GM21367 (cell line): ENCODE measurements around the gene EFCAB10.
A peak's percentile ranks its signal among the peaks of the same experiment; 100 is the strongest.

Source experiments
- ATAC-seq: cut with Tn5 transposase; IDR thresholded peaks from one replicate; pipeline ENCODE4 v1.9.1; 2021; ENCODE audit not compliant: unreplicated experiment

Gene EFCAB10

DNA sequence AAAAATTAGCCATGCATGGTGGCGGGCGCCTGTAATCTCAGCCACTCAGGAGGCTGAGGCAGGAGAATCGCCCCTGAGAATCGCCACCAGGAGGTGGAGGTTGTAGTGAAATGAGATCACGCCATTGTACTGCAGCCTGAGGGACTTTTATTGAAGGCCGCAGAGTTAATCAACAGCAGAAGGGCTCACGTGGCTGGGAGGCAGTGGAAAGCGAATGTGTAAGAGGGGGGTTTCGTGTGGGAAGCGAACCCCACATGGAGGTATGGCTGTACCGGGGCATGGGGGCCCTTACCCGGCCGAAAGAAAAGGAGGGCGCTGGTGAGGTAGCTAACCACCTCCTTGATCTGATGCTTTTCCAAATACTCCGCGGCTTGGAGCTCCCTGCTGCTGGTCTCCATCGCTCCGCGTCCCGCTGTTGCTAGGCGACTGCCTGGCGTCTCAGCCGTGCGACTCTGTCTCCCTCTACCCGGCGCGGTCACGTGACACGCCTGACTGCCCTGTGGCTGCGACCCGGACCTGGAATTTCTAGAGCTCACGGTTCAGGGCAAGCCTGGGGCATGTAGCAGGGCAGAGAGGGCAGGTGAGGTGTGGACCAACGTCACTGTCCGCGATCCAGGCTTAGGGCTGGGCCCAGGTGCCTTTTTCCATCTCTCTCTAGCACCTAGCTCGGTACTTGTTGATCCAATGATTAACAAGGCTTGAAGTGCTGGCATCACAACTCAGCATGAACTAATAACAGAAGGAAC is at the start of gene EFCAB10:
EFCAB10 (minus strand) TSS at position 428 of the 746 bp plus-strand sequence; CDS start at position 398, 30 bp downstream.
- peak; percentile 72 for ATAC-seq

GRCh38 chr7:105625986-105626385 is 44.7 kb upstream of the EFCAB10 start:
- no peak for ATAC-seq

DNA sequence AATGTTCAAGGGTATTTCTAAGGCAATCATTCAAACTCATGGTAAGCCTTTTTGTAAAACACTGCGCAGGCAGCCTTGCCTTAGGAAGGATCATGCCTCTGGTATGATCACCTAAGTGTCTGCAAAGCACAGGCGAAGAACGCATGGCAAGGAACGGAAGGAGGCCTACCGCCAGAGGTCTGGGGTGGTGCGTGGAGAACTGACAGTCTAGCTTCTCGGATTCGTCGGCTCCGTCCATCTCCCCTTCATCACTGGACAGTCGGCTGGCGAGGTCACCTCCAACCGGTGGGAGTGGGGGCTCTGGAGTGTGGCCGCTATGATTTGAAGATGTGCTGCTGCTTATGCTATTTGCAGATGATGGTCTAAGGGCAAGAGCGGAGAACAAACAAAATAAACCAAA is 42.6 kb upstream of the EFCAB10 start:
- ATAC-seq, result no peak

- ATAC-seq, result no peak
Observed at GRCh38 chr7:105623378-105623777, 42.1 kb upstream of the EFCAB10 start.

DNA sequence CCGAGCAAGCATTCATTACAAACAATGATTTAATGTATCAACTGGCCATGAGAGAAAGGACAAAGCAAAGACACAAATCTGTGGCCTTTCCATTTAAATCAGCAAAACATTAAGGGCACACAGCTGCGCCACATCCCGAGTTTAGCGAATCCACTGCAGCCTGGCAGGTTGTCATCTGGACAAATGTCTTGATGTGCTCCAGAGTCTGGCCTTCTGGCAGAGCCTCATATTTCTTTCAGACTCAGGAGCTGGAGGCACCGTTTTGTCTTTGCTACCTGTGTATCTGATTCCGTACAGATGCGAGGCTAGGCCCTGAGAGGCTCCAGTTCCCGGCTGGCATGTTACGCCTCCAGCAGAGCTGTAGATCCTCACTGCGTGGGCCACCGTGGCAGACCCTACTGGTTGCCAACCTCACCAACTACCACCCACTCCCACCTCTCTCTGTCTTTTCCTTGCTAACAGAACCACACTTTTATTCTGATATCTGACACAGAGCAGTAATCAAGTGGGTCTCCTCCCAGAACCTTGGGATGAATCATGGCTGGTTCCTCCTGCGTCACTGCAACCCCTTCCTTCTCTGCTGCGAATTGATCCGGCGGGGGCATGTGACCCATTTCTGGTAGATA is 40.9 kb upstream of the EFCAB10 start:
- ATAC-seq, result no peak

- ATAC-seq, result no peak
Observed at GRCh38 chr7:105621617-105622016, 40.3 kb upstream of the EFCAB10 start.

DNA sequence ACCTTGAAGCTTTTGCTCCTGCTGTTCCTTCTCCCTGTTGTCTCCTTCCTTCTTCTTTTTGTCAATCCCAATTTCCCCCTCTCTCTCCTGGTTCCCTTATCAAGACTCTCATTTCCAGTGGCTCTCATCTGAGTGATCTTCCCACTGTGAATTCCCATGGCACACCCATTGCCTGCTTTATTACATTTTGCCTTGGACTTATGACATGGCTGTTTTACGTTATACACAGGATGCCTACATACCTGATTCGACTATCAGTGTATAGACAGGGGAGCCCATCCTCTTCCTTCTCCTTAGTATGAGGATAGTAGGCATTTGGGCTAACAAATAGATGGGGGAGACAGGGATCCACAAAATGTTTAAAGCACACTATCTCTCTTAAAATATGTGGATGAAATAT is 39.9 kb upstream of the EFCAB10 start:
- ATAC-seq, result no peak

GRCh38 chr7:105619590-105619989 is 38.3 kb upstream of the EFCAB10 start:
- no peak for ATAC-seq

- ATAC-seq, result no peak
Observed at GRCh38 chr7:105618016-105618296, 36.7 kb upstream of the EFCAB10 start.

GRCh38 chr7:105617280-105618015 is 36.2 kb upstream of the EFCAB10 start:
- ATAC-seq, result no peak

GRCh38 chr7:105614341-105614840 is 33.1 kb upstream of the EFCAB10 start:
- no peak for ATAC-seq

DNA sequence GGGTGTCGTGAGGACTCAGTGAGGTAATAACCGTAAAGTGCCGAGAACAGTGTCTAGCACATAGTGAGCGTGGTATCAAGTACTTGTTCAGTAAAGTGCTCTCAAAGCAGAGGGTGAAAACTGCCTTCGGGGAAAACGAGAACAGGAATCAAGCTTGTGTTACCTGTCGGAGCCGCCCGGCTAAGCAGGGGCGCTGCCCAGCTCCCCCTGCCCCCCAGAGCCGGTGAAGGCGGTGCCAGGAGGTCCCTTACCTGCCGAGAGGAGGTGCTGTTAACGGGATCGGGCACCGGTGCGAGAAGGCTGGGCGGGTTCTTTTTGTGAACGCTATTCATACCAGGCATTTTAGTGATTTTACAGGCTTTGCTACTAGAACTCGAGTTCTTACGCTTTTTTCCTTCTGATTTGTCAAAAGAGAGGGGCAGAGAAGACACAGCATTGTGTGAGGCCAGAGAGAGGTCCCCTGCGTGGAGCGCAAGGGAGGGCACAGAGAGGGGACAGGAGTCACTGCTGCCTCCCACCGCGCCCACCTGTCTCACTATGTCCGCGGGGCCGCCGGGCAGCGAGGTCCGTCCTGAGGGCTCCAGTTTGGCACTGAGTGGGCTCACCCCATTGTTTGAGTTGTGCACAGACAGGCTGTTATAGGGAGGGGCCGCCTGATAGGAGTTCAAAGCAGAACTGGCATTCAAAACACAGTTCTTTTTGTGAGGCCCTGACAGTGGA is 32.5 kb upstream of the EFCAB10 start:
- ATAC-seq, result no peak

DNA sequence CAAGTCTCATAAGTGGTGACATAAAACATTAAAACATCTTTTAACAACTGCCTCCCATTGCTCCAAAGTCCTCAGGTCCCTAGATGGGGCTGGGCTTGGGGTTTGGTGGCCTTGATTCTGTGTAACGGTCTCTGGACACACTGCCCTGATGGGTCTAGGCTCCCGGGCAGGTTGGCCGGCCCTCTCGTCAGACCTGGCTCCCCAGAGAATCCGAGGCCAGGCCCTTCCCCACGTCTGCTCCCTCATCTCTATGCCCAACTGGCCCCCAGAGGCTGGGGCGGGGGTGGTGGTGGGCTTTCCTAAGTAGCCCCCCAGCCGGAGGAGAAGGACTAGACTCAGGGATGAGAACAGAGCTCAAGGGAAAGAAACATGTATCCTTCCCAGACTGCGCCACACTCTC is 31.5 kb upstream of the EFCAB10 start:
- no peak for ATAC-seq

GRCh38 chr7:105611856-105612775 is 30.8 kb upstream of the EFCAB10 start:
- no peak for ATAC-seq

- ATAC-seq, result no peak
Observed at GRCh38 chr7:105610165-105610930, 29.1 kb upstream of the EFCAB10 start.

DNA sequence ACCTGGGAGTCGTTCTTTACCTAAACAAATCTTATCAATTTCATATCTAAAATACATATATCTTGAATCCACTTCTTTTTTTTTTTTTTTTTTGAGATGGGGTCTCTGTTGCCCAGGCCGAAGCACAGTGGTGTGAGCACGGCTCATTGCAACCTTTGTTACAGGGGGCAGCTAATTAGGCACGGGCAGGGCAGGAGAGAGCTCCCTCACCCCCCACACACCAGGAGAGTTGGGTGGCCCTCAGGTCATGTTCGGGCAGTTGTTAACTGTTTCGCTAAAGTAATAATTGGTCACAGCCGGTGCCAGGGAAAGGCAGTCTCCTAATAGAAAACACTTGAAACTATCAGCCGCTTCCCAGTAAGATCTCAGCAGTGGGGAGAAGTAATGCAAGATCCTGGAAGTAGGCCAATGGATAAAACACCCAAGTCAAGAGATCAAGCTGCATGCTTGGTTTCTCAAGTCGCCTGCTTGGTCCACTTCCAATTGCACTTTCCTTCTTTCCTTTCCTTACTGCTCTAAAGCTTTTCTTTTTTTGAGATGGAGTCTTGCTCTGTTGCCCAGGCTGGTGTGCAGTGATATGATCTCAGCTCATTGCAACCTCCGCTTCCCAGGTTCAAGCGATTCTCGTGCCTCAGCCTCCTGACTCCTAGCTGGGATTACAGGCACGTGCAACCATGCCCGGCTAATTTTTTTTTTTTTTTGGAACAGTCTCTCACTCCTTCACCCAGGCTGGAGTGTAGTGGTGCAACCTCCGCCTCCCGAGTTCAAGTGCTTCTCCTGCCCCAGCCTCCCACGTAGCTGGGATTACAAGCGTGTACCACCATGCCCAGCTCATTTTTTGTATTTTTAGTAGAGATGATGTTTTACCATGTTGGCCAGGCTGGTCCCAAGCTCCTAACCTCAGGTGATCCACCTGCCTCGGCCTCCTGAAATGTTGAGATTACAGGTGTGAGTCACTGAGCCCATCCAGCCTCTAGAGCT is 21.3 kb upstream of the EFCAB10 start:
- no peak for ATAC-seq

- ATAC-seq, result no peak
Observed at GRCh38 chr7:105600720-105601550, 19.6 kb upstream of the EFCAB10 start.

GRCh38 chr7:105599551-105599950 is 18.3 kb upstream of the EFCAB10 start:
- no peak for ATAC-seq
